Measurements from ENCODE around the gene RNF31.

Gene RNF31

GRCh38 chr14:24138396-24139271 is 8.7 kb upstream of the RNF31 start:
- Histone ChIP-seq H3K9ac (ENCODE audit: low read depth, low read length) (no peak overlapping the region), H3K4me1 (ENCODE audit: insufficient read depth, low read length) (no peaks in the 10 kb centered on the region; the same call in 1 of the 2 replicates), H3K36me3 (ENCODE audit: insufficient read depth, low read length) (no peaks in the 10 kb centered on the region), H3K9me3 (ENCODE audit: control insufficient read depth, insufficient read depth, low read length) (no peaks in the 10 kb centered on the region)

- H3K4me1 ChIP-seq (ENCODE audit: insufficient read depth, low read length): no peaks in the 10 kb centered on the region; the same call in 1 of the 2 replicates
Observed at GRCh38 chr14:24139272-24139934, 7.9 kb upstream of the RNF31 start.

GRCh38 chr14:24141097-24141880 is 6.0 kb upstream of the RNF31 start, which contains the start of gene EMC9:
Gene EMC9 (minus strand): TSS chr14:24141591. CDS start chr14:24141304, 287 bp downstream.
- H3K9me3 ChIP-seq (ENCODE audit: control insufficient read depth, insufficient read depth, low read length): no peaks in the 10 kb centered on the region
- H3K36me3 ChIP-seq (ENCODE audit: insufficient read depth, low read length): peaks cover 2% of the 10 kb centered on the region; the same call in 1 of the 2 replicates
- H3K9ac ChIP-seq (ENCODE audit: low read depth, low read length): peak within 1 kb of the TSS; percentile 89
- no peaks in the 10 kb centered on the region; the same call in 1 of the 2 replicates for H3K4me1 ChIP-seq (ENCODE audit: insufficient read depth, low read length)

More at GRCh38 chr14:24139272-24139934, 7.9 kb upstream of the RNF31 start:
- H3K9ac ChIP-seq (ENCODE audit: low read depth, low read length): no peak overlapping the region
- peaks cover 2% of the 10 kb centered on the region; the same call in 1 of the 2 replicates for H3K36me3 ChIP-seq (ENCODE audit: insufficient read depth, low read length)
- H3K9me3 ChIP-seq (ENCODE audit: control insufficient read depth, insufficient read depth, low read length): no peaks in the 10 kb centered on the region

- Histone ChIP-seq H3K9ac (ENCODE audit: low read depth, low read length) (no peak overlapping the region), H3K9me3 (ENCODE audit: control insufficient read depth, insufficient read depth, low read length) (no peaks in the 10 kb centered on the region), H3K4me1 (ENCODE audit: insufficient read depth, low read length) (peaks cover 5% of the 10 kb centered on the region; the same call in 1 of the 2 replicates), H3K36me3 (ENCODE audit: insufficient read depth, low read length) (peaks cover 2% of the 10 kb centered on the region; the same call in 1 of the 2 replicates)
Observed at GRCh38 chr14:24143511-24143910, 3.8 kb upstream of the RNF31 start.

- peaks cover 6% of the 10 kb centered on the region; the same call in 1 of the 2 replicates for H3K4me1 ChIP-seq (ENCODE audit: insufficient read depth, low read length)
- H3K9me3 ChIP-seq (ENCODE audit: control insufficient read depth, insufficient read depth, low read length): no peaks in the 10 kb centered on the region
- H3K9ac ChIP-seq (ENCODE audit: low read depth, low read length): no peak overlapping the region
- peaks cover 6% of the 10 kb centered on the region; the same call in 1 of the 2 replicates for H3K36me3 ChIP-seq (ENCODE audit: insufficient read depth, low read length)
Observed at GRCh38 chr14:24144451-24144850, 2.8 kb upstream of the RNF31 start.

- Histone ChIP-seq H3K4me1 (ENCODE audit: insufficient read depth, low read length) (peaks cover 6% of the 10 kb centered on the region; the same call in 1 of the 2 replicates), H3K9ac (ENCODE audit: low read depth, low read length) (no peak overlapping the region), H3K36me3 (ENCODE audit: insufficient read depth, low read length) (peaks cover 7% of the 10 kb centered on the region; the same call in 1 of the 2 replicates), H3K9me3 (ENCODE audit: control insufficient read depth, insufficient read depth, low read length) (no peaks in the 10 kb centered on the region)
Observed at GRCh38 chr14:24145219-24145618, 2.1 kb upstream of the RNF31 start.

- peaks cover 6% of the 10 kb centered on the region; the same call in 1 of the 2 replicates for H3K4me1 ChIP-seq (ENCODE audit: insufficient read depth, low read length)
- no peaks in the 10 kb centered on the region for H3K9me3 ChIP-seq (ENCODE audit: control insufficient read depth, insufficient read depth, low read length)
- H3K9ac ChIP-seq (ENCODE audit: low read depth, low read length): peak overlapping the region; percentile 60
- peaks cover 7% of the 10 kb centered on the region; the same call in 1 of the 2 replicates for H3K36me3 ChIP-seq (ENCODE audit: insufficient read depth, low read length)
Observed at GRCh38 chr14:24145690-24146452, 1.4 kb upstream of the RNF31 start.

GRCh38 chr14:24146453-24146977 is 783 bp upstream of the RNF31 start, which contains the start of gene PSME2:
Gene PSME2 (minus strand): TSS chr14:24146610. CDS start chr14:24146581, 29 bp downstream.
- Histone ChIP-seq H3K36me3 (ENCODE audit: insufficient read depth, low read length) (peaks cover 7% of the 10 kb centered on the region; the same call in 1 of the 2 replicates), H3K9me3 (ENCODE audit: control insufficient read depth, insufficient read depth, low read length) (no peaks in the 10 kb centered on the region), H3K4me1 (ENCODE audit: insufficient read depth, low read length) (peaks cover 6% of the 10 kb centered on the region; the same call in 1 of the 2 replicates), H3K9ac (ENCODE audit: low read depth, low read length) (peak within 1 kb of the TSS; percentile 95)

- peak overlapping the region; percentile 95 for H3K9ac ChIP-seq (ENCODE audit: low read depth, low read length)
- H3K4me1 ChIP-seq (ENCODE audit: insufficient read depth, low read length): peaks cover 6% of the 10 kb centered on the region; the same call in 1 of the 2 replicates
- H3K9me3 ChIP-seq (ENCODE audit: control insufficient read depth, insufficient read depth, low read length): no peaks in the 10 kb centered on the region
- H3K36me3 ChIP-seq (ENCODE audit: insufficient read depth, low read length): peaks cover 10% of the 10 kb centered on the region; the same call in 1 of the 2 replicates
Observed at GRCh38 chr14:24147761-24148428, 597 bp downstream of the RNF31 start.

GRCh38 chr14:24149302-24149969 is 2.1 kb downstream of the RNF31 start:
- Histone ChIP-seq H3K36me3 (ENCODE audit: insufficient read depth, low read length) (peaks cover 7% of the 10 kb centered on the region), H3K9ac (ENCODE audit: low read depth, low read length) (no peak overlapping the region), H3K4me1 (ENCODE audit: insufficient read depth, low read length) (peaks cover 6% of the 10 kb centered on the region; the same call in 1 of the 2 replicates), H3K9me3 (ENCODE audit: control insufficient read depth, insufficient read depth, low read length) (no peaks in the 10 kb centered on the region)

- H3K9me3 ChIP-seq (ENCODE audit: control insufficient read depth, insufficient read depth, low read length): no peaks in the 10 kb centered on the region
- peaks cover 6% of the 10 kb centered on the region; the same call in 1 of the 2 replicates for H3K4me1 ChIP-seq (ENCODE audit: insufficient read depth, low read length)
- H3K36me3 ChIP-seq (ENCODE audit: insufficient read depth, low read length): peaks cover 11% of the 10 kb centered on the region
- H3K9ac ChIP-seq (ENCODE audit: low read depth, low read length): no peak overlapping the region
Observed at GRCh38 chr14:24150061-24150460, 2.8 kb downstream of the RNF31 start.

- H3K9me3 ChIP-seq (ENCODE audit: control insufficient read depth, insufficient read depth, low read length): no peaks in the 10 kb centered on the region
- peaks cover 11% of the 10 kb centered on the region for H3K36me3 ChIP-seq (ENCODE audit: insufficient read depth, low read length)
- peaks cover 6% of the 10 kb centered on the region; the same call in 1 of the 2 replicates for H3K4me1 ChIP-seq (ENCODE audit: insufficient read depth, low read length)
- H3K9ac ChIP-seq (ENCODE audit: low read depth, low read length): no peak overlapping the region
Observed at GRCh38 chr14:24150567-24150966, 3.3 kb downstream of the RNF31 start.
